RWPE1 (cell line): ENCODE data around the gene ATXN1.
A peak's percentile ranks its signal among the peaks of the same experiment; 100 is the strongest.

Experiments used
- CTCF ChIA-PET: fragments of 350-600 bp; sonication (Branson Sonifier 250); formaldehyde crosslinking; extraction: SDS; loops from one replicate; lab custom pipeline; 2021; lab: Yijun Ruan, JAX
- POLR2A ChIA-PET: fragments of 400-600 bp; formaldehyde crosslinking; extraction: SDS; loops from one replicate; lab custom pipeline; 2020; ENCODE audit warnings: antibody characterized with exemption; ENCODE audit not compliant: low non-redundant PET; lab: Yijun Ruan, JAX
- DNase-seq: peaks from one replicate; pipeline ENCODE4 v3.0.0; 2012; ENCODE audit warnings: low spot score
- H3K27ac ChIP-seq: fragments of 450-650 bp; 2 replicates; pipeline ENCODE4 v1.5.1; 2017
- TF ChIP-seq, protein P1 (sequence below): fragments of 450-650 bp; conservative IDR thresholded peaks from 2 replicates; pipeline ENCODE4 v1.5.1; 2017; ENCODE audit warnings: low read depth, mild to moderate bottlenecking

The ATXN1 gene

DNA sequence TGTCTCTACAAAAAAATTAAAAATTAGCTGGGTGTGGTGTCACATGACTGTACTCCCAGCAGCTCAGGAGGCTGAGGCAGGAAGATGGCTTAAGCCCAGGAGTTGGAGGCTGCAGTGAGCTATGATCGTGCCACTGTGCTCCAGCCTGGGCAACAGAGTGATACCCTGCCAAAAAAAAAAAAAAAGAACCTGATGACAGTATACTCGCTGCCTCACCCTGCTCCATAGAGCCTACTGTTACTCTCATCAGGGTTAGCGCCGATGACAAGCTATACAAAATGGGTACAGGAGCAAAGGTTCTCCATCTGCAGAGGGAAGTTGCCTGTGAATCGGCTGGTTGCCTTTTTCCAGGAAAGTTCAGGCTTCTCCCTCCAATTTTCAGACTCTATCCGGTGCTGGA, 469.5 kb downstream of the ATXN1 start:
- no peak for DNase-seq
- CTCF ChIA-PET, result no interaction called here
- TF ChIP-seq, protein P1, sequence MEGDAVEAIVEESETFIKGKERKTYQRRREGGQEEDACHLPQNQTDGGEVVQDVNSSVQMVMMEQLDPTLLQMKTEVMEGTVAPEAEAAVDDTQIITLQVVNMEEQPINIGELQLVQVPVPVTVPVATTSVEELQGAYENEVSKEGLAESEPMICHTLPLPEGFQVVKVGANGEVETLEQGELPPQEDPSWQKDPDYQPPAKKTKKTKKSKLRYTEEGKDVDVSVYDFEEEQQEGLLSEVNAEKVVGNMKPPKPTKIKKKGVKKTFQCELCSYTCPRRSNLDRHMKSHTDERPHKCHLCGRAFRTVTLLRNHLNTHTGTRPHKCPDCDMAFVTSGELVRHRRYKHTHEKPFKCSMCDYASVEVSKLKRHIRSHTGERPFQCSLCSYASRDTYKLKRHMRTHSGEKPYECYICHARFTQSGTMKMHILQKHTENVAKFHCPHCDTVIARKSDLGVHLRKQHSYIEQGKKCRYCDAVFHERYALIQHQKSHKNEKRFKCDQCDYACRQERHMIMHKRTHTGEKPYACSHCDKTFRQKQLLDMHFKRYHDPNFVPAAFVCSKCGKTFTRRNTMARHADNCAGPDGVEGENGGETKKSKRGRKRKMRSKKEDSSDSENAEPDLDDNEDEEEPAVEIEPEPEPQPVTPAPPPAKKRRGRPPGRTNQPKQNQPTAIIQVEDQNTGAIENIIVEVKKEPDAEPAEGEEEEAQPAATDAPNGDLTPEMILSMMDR, result no peak
- no peak overlapping the region for H3K27ac ChIP-seq
- POLR2A ChIA-PET, result no interaction called here

GRCh38 chr6:16288163-16288562, 473.1 kb downstream of the ATXN1 start:
- no peak overlapping the region for H3K27ac ChIP-seq
- POLR2A ChIA-PET, result no interaction called here
- DNase-seq, result no peak
- TF ChIP-seq, protein P1, result no peak
- CTCF ChIA-PET, result no interaction called here

DNA sequence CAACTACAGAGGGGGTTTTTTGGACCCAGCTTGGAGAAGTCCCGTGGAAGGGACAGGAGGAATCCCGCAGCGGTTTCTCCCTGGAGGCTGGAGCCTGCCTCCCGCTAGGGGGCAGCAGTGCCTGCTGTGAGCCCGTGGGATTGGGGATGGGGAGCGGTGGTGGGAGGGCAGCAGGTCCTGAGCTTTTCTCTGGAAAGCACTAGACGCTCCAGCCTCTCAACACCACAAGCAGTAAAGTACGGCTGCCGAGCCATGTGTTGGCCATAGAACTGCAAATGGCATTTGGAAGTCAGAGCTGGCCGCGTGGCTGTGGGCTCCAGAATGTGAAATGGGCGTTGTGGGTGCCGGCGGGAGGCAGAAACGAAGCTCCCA, 475.1 kb downstream of the ATXN1 start:
- no peak for DNase-seq
- ChIA-PET POLR2A (no interaction called here), CTCF (interaction anchor here (0.5 to 1.0 kb wide), 5 partner anchors 8 to 1728 kb away, joined by 3 to 5 read pairs (median 3); no protein-coding TSS in a partner anchor)
- TF ChIP-seq, protein P1, result 0 out of 2 replicates have a peak, but pooled peaks have one; percentile 16
- H3K27ac ChIP-seq, result no peak overlapping the region

DNA sequence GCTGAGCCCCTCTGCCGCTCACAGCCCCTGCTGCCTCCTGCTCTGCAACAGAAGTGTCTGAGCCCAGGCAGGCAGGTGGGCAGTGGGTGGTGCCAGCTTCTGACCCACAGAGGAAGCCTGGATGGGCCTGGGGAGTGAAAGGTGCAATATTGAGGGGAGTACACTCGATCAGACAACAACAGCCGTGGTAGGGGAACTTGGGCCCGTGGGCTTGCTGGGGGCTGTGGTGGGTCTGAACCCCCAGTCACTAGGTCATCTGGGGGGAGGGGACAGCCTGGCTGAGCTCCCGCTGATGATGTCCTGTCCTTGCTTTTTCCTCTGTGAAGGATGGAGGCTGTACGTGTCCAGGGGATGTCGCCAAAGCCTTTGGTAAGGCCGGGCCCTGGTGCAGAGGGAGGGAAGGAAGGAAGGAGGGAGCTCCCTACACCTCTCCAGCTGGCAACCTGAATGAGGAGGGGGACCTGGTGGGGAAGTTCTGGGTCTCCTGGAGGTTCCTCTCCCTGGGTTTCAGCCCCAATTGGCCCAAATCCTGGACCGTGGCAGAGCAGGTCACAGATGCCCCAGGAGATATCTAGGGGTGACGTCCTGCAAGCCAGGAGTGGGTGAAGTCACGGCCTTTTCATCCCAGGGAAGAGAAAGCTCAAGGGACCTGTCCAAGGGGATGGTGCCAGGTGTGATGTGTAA, 475.7 kb downstream of the ATXN1 start:
- CTCF ChIA-PET, result interaction anchor here (0.7 to 1.0 kb wide), 3 partner anchors 8 to 697 kb away, joined by 3 read pairs; no protein-coding TSS in a partner anchor
- no peak for DNase-seq
- TF ChIP-seq, protein P1, result no peak
- H3K27ac ChIP-seq, result no peak overlapping the region
- POLR2A ChIA-PET, result no interaction called here

- H3K27ac ChIP-seq, result no peak overlapping the region
- POLR2A ChIA-PET, result no interaction called here
- CTCF ChIA-PET, result no interaction called here
- TF ChIP-seq, protein P1, result no peak
- no peak for DNase-seq
Observed at GRCh38 chr6:16284472-16284871, 476.8 kb downstream of the ATXN1 start.

DNA sequence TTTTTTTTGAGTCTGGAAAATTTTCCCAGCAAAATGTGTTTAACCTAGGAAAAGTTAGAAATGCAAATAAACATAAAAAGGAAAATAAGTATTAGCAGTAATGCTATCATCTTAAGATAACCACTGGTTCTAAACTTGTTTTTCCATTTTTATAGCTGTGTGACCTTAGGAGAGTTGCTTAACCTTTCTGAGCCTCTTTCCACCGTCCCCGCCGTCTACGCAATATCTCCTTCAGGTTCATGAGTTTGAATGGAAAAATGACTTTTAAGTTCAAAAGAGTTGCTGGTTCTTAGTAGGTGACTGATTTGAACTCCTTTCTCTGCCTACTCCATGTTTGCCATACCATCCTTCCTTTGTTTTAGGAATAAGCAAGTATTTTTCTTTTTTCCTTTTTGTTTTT, 478.9 kb downstream of the ATXN1 start:
- ChIA-PET CTCF (no interaction called here), POLR2A (interaction anchor here (0.6 kb wide), 1 partner anchor 1978 kb away, joined by 11 read pairs; no protein-coding TSS in a partner anchor)
- no peak overlapping the region for H3K27ac ChIP-seq
- DNase-seq, result no peak
- TF ChIP-seq, protein P1, result no peak
